Measurements from ENCODE around the gene COMMD9.

Gene COMMD9

DNA sequence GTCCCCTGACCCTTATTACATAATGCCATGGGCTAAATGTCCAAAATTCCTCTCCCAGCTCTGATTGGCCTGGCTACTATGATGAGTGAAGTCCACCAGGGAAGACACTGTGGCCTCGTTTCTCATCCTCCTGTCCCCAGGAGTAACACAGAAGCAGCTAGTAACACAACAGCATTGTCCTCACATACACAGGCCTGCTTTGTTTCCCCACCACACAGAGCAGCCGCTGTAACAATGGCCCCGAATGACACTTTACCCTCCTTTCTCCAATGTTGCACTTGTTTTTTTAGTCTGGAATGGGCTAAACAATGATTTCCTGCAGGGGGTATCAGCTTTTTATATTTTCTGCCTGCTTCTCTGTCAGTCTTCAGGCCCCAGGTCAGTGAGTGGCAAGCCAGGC, 6.7 kb upstream of the COMMD9 start, which contains the start of gene PRR5L:
TSS of gene PRR5L (plus strand) at position 363 of the 400 bp plus-strand sequence. CDS start 104,834 bp downstream, outside the sequence.
- DNase-seq = no peak

DNA sequence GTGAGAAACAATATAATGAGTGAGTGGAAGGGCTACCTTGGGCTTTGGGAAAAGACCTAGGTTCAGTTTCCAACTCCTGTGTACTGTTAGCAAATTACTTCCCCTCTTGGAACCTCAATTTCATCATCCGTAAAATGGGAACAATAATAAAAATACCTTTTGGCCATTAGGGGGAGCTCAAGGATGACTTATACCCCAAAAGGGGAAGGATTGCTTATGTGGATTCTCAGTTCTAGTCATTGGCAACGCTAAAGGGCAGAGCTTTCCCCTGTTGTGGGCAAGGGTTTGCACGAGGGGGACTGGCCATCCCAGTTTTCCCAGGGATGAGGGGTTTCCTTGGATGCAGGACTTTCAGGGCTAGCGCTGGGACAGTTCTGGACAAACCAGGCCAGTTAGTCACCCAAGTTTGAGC, 3.1 kb upstream of the COMMD9 start:
- peak; percentile 80 for DNase-seq

DNA sequence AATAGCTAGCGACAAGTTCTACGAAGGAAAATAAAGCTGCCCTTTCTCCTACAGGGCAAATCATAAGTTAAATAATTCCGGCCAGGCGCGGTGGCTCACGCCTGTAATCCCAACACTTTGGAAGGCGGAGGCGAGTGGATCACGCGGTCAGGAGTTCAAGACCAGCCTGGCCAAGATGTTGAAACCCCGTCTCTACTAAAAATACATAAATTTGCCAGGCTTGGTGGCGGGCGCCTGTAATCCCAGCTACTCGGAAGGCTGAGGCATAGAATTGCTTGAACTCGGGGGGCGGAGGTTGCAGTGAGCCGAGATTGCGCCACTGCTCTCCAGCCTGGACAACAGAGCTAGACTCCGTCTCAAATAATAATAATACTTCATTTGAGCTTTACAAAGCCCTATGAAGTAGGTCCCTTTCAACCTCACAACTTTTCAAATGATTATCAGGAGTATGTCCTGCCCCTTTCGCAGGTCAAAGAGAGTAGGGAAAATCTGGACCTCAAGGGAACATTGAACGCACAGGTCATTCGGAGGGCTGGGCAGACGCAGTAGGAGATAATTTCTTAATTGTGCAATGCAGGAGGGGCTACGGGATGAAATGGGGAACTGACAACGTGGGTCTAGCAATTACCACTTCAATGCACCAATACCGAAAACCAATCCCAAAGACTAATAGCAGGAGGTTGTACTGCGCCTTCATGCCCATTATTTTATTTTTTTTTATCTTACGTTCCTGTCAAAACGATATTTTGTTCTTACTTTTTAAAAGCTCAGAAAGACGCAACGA, 590 bp downstream of the COMMD9 start:
- peak; percentile 69 for DNase-seq

DNA sequence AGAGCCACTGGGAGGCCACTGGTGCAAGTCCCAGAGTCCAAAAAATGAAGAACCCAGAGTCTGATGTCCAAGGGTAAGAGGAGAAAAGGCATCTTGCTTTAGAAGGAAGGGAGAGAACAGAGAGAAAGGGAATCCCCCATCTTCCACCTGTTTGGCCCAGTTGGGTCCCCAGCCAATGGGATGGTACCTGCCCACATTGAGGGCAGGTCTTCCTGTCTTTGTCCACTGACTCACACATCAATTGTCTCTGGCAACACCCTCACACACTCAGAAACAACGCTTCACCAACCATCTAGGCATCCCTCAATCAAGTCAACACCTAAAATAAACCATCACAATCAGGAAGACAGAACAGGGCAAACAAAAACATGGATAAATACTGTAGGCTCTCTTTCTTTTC, 6.3 kb downstream of the COMMD9 start:
- no peak for DNase-seq

DNA sequence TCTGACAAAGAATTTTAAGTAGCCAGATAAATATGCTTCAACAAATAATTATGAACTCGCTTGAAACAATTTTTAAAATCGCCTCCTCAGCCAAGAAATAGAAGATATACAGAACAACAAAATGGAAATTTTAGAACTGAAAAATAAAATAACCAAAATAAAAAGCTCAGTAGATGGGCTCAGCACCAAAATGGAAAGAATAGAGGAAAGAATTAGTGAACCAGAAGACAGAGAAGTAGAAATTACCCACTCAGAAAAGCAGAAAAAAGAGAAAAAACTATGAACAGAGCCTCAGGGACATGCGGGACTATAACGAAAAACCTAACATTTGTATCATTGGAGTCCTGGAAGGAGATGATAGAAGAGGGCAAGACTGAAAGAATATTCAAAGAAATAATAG, 7.4 kb downstream of the COMMD9 start:
- DNase-seq = no peak

DNA sequence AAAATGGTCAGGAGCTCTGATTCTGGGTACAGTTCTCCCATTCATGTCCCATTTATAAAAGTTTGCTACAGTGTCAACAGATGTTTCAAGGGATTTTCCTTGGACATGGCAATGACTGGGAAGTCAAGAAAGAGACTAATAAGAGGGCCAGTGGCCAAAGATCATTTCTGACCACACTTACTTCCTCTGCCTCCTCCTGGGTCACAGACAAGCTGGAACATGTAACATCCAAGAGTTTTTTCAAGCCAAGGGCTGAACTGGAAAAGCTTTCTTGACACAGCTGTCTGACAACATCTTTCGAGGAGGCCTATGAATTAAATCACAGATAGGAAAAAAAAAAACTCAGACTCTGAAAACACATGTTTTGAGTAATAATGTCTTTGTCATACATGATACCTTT, 8.7 kb downstream of the COMMD9 start:
- DNase-seq = no peak

DNA sequence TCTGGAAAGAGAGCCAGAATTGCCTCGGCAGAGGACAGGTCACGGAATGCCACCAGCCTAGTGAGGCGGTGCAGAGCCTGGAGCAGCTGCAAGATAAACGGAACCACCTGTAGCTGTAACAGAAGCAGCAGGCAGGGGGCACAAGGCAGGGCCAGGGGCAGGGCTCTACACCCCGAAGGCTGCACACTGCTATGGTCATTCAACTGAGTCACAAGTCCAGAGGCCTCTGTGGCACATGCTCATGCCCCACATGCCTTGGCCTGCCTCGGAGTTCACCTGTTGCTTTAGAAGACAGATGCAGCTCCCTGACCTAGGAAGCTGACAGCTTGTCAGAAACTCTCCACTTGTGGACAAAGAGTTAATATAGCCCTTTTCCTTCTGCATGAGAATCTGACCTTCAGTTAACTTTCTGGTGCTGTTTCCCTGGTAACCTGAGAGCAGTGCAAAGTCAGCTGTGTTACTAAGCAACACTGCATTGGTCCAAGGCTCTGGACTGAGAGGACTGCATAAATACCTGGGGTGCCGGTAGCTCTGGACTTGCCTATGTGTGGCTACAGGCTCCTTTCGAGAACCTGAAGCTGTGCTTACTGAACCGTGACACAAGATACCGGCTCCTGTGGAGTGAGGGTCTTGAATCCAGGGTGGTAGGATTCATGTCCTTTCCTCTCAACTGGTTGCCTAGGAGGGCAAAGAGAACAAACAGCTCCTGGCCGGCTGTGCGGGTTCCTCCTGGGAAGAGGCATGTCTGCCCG, 10.5 kb downstream of the COMMD9 start:
- DNase-seq = no peak

DNA sequence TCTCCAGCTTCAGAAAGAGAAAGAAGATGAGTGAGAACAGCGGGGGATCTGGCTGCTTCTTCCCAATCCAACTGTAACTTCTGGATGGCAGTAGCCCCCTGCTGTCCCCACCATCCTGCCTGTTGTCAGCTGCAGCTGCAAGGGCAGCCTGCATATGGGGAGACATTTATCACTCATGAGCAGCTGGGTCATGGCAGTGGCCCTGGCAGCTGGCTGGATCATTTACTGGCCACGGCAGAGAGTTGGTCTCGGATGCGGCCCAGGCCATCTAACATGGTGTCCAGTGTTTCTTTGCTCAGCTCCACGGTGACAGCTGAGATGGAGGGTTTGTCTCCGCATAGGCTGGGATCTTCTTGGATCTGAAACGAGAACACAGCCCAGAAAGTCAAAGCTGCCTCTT, 14.8 kb downstream of the COMMD9 start:
- no peak for DNase-seq

DNA sequence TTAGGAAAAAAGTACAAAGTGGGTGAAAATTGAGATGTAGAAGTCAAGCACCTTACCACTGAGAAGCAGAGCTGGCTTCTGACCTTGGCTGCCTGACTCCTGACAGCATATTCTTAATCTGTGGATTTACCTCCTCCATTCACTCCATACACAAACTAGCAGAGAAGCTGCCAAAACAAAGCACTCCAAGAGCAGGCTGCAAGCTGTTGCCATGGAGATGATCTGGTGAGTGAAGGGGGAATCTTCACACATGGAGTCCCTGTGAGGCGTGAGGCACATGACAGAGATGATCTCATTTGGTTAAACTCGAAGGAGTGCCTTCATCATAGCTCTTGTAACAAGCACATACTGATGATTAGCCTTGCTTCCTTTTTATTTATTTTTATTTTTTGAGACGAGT, 16.1 kb downstream of the COMMD9 start:
- no peak for DNase-seq

DNA sequence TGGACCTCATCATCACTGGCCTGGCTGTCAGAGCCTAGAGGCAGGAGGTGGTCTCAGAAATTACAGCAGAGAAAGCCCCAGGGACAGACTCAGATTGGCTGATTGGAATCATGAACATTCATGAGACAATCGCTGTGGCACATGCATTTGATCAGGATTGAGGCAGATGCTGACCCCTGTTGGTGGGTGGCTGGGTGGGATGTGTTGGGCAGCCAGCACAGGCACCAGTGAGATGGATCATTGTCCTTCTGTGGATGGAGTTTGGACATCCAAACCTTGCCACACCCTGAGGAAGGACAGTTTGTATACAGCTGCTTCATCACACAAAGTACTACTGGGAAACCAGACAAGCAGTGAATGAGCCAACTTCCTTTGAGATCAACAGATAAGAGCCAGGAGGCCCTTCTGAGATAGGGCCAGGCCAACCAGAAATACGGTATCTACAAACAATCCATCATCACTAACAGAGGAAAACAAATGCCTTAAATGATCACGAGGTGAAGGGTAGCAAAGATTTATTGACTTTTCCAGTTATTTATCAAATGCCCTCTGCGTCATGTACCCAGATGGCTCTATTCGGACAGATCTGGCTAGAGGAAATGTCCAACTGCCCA, 17.3 kb downstream of the COMMD9 start:
- DNase-seq = no peak

DNA sequence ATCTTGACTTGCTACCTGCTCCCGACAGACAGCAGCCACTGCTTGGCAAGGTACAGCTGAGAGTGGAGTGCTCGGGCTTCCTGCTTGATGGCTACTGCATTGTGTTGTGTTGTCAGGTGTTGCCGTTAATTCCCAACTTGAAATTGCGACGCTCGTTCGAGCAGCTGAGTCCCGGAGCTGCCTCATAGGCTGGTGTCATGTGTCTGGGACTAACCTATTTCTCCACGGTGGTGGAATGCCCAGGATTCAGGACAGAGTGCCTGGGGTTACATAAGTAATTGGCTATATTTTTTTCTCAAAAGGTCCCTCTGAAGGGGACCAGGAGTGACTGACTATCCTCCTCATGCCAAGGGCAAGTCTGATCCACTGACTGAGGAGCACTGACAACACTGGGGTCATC, 18.5 kb downstream of the COMMD9 start:
- DNase-seq = no peak

DNA sequence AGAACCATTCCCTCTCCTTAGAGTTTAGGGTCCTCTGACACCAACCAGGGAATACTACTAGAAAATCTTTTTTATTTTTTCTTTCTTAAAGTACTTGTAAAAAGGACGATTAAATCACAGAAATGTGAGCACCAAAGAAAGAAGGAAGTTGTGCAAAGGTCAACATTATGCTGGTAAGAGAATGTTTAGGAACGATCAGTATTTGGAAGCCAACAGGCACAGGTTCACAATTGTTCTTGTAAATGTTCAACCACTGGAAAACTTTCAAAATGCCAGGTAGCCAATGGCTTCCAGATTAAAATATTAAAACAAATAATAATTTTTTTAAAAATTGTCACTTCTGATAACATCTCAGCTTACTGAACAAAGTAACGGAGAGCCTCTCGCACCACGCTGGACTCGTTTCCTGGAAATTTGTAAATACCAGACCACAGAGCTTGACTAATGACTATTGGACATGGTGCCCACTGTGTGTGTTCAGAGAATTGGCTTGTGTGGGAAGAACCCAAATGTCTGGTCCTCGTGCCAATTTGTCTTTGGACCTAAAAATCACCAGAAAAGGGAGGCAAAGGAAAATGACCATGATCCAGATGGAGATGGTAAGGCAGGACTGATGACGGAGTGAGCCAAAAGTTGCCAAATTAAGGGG, 20.8 kb downstream of the COMMD9 start:
- DNase-seq = no peak

DNA sequence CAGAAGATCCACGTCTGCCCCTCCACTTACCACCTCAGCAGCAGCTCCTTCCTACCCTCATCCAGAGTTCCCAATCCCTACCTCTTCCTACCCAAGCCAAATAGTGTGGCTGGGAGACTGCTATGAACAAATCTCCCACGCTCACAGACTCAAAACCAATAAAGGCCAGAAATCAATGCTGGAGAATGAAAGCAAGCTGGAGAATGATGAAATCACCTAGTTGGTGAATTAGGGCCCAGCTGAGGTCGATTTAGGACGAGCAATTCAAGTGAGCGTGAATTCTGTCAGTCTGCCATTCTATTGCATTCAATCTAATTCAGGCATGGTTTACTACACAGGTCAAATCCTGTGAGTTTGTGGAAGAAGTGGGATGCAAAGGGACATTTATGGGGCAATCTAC, 22.5 kb downstream of the COMMD9 start:
- no peak for DNase-seq

DNA sequence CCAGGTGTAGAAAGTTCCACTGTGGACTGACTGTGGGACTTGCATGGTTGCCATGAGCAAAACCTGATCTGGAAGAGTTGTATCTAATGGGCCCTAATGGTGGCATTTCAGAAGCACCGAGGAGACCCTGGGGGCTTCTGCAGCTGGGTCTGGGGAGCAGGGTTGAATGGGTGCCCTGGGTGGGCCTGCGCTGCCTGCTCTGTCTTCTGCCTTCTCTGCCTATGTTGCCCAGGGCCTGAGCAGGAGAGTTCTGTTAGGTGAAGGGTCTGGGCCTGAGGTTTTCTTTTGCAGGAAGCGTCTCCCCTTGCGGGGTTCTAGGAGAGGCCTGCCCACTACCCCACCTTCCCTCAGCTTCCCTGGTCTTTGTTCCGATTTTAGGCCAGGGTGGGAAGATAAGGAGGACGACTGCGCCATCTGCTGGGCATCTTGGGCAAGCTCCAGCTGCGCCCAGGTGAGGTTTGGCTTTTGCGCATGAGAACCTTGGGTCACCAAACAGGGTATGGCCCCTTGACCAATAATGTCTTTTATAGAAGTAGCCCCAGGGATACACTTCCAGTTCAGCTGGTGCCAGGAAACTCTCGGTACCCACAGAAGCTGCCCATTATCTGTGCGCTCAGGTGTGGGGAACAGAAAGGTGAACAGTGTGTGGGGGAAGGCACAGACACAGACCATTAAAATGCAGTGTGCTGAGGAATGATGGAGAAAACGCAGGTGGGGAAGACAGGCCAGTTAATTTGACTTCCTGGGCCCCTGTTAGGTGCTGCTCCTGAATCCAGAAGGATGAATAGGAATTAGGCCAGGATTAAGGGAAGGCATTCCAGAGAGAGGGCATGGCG, 23.2 kb downstream of the COMMD9 start:
- peak; percentile 44 for DNase-seq

DNA sequence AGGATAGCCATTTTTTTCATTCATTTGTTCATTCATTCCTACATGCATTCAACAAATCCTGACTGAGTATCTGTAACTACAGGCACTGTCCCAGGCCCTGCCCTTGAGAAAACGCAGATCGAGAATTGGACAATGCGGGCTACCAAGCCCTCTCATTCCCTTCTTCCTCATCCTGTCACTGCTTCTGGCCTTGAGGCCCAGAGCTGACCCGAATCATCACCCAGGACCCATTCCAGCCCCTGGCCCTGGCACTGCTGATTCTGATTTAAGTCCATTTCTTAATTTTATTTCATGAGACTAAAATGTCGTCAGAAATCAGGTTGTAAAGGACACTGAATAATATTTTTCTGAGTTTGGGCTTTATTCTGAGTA, 24.3 kb downstream of the COMMD9 start:
- no peak for DNase-seq

DNA sequence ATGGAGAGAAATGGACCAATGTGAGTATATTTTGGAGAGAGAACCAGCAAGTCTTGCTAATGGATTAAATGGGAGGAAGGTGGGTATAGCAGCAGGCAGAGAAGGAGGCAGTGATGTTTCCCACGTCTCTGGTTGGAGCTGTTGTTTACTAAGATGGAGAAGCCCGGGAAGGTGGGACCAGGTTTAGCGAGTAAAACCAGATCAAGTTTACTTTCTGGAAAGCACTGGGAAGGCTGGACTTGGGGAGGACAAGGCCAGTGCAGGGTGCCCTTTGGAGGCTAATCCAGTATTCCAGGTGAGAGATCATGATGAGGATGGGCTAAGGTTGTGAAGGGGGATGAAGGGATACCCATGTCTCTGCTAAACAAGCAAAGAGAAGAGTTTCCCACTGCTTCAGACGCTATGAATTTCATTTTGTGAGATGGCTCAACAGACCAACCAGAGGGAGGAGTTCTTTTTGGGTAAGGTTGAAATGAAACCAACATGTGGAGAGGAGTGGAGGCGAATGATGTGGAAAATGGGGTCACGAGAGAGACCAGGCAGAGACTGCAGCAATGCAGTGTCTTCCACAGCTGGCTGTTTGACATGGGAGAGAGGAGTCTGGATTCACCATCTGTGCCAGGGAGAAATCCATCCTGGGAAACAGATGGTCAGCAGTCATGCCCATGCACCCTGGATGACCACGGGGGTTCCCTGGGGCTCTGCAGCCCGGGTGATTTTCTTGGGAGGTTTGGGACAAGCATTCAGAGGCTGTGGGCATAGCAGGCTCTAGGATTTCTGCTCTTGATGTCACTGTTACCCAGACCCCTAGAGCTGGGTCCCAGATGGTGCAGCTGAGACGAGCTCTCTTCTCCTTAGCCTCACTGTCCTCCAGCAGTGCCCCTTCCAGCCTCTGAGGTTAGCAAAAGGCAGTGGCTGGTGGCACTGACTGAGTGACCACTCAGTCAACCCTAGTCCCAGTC, 24.9 kb downstream of the COMMD9 start:
- DNase-seq = no peak

DNA sequence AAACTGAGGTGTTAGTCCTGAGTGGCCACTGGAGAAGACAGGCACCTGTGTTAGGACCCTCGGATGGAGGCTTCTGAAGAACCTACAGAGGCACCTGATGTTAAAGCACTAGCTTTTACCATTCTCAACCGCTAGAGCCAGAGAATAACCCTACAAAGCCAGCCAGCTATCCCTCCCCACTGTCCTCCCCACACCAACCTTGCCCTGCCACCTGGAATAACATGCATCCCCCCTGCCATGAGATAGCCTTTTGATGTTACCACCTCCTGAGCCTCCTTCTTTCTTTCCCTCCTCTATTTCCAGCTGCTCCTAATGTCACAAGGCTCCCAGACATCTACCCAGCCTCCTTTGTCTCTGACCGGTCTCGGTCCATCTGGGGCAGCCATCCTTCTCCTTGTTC, 28.1 kb downstream of the COMMD9 start:
- DNase-seq = no peak

DNA sequence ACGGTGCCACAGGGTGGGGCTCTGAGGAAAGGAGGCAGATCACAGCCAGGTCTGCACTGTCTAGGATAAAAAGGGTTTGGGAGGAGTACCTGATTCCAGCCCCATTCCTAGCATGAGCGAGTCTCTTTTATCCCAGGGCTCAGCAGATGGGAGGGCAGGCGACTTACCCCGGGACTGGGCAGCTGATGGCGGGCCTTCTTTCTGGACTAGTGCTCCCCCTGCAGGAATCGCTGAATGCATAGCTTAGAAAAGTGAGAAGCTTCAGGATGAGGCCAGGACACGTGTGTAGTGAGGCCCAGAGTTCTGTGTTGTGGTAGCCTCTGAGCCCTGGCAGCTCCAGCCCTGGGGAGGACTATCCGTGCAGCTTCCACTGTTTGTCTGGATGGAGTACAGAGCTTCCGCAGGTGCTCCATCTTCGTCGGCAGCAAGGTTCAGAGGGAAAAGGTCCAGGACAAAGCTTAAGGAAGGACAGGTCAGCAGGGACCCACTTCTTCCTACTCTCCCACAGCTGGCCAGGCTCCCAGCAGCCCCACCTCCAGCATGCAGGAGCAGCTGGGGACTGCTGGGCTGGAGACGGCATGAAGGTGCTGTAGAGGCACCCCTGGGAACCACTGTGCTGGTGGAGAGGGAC, 30.4 kb downstream of the COMMD9 start:
- DNase-seq = peak; percentile 72

DNA sequence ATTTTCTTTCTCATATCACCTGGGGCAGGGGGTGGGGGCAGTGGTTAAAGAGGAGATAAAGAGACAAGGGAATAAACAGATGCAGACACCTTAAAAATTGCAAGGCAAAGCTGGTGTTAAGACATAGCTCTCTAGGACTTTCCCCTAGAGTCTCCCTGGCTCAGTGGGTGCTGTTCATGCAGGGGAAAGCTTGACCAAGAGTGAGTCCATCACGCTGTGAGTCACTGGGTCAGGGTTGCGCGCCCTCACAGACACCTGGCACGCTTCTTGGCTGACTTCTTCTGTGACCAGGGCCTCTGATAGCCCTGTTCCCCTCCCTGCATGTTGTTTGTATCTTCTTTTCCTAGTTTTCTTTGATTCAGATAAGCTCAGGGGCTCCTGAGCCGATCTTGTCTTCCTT, 31.9 kb downstream of the COMMD9 start:
- peak; percentile 53 for DNase-seq

DNA sequence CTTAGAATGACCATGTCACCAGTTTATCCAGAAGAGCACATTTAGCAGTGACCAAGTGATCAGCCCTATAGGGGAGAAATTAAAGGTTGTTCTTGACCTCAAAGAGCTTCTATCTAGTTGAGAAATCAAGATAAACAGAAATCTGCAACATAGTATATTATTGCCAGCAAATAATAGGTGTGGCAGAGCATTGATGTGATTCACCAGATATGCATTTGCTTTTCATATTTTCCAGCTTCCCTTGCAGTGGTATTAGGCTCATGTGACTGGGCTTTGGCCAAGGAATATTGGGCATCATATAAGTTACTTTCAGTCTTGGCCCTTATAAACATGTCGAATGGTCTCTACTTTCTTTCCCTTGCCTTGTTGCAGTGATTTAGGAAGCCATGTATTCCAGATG, 34.5 kb downstream of the COMMD9 start:
- no peak for DNase-seq

DNA sequence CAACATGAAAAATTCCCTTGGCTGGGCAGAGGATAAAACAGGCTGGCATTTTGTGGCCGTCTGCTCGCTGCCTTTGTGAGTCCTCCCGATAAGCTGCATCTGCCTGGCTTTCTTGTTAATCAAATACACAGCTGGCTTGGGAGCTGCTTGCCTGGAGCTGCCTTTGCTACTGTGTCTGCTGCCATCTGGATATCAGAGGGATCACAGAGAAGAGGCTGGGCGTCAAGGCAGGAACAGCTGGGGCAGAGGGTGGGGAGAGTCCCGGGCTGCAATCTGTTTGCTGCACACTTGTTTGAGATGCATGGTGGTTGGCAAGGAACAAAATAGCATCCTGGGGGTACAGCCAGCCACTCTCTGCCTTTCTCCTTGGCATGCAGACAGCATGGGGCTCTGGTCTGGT, 36.0 kb downstream of the COMMD9 start:
- DNase-seq = no peak

Data from inflammatory macrophage treated with lipopolysaccharide for 4 hours (primary cell).